ENCODE measurements around the gene LCN10.

Gene LCN10

DNA sequence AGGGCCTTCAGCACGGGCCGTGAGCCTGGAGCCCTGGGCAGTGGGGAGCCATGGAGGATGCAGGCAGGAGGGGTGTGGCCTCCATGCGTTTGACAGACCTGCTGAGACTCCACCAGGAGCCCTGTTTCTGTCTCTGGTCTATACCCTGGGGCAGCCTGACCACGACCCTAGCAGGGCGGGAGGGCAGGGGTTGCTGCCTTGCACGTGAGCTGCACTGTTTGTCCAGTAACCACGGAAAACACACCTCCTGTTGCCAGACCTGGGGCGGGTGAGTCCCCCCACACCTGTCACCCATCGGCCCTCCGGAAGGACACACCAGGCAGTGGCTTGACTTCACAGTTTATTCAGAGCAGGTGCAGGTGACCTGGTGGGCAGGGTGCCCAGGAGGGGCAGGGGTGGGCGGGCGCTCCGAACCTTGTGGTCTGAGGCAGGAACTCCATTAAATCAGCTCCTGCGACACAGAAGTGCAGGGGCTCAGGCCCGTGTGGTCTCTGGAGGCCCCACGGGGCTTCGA lies 11.4 kb upstream of the LCN10 start:
- peak; percentile 90 for DNase-seq

DNA sequence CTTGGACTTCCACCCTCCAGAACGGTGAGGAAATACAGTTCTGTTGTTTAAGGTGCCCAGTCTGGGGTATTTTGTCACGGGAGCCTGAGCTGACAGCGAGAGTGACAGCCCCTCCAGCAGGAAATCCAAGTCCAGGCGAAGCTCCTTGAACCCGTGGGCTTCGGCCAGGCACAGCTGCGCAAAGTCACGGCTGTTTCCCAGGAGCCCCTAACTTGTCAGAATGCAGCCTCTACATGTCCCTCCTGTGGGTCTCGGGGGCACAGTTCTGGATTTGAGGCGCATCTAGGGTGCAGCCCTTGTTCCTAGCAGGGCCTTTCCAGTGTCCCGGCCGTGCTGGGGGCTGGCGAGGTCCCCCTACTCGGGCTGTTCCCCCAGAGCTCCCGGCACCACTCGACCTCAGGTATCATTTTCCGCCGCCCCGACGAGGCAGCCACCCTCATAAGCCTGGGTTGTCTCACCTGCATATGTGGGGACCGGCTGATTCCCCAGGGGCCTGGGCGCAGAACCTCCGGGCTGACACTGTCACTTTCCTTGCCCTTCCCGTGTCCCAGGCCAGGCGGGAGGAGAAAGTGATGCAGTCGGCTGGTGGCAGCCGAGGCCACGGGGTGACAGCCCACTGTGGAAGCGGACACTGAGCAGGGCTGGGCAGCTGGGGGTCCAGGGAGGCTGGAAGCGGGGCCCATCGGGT lies 10.8 kb upstream of the LCN10 start:
- no peak for DNase-seq

DNA sequence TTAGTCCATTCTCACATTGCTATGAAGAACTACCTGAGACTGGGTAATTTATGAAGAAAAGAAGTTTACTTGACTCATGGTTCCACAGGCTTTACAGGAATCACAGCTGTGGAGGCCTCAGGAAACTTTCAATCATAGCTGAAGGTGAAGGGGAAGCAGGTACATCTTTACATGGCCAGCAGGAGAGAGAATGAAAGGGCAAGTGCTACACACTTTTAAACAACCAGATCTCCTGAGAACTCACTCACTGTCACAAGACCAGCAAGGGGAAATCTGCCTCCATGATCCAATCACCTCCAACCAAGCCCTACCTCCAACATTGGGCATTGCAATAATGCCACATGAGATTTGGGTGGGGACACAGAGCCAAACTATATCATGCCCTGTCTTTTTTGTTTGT lies 9.1 kb upstream of the LCN10 start:
- DNase-seq, result no peak

DNA sequence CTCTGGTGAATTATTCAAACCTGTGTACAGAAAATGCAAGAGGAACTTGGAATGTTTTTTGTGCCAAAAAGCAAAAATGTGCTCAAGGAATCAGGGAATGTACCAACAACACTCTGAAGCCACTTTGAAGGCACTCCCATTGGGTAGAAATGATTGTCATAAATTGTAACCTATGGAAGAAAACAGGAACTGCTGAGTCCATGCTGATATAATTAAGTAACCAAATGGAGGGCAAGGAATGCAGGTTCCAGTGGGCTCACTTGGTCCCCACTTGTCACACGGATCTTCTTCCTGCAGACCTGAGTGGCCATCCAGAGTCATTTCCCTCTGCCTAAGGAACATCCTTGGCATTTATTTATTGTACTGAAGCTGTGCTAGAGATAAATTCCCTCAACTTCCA lies 8.5 kb upstream of the LCN10 start:
- no peak for DNase-seq

DNA sequence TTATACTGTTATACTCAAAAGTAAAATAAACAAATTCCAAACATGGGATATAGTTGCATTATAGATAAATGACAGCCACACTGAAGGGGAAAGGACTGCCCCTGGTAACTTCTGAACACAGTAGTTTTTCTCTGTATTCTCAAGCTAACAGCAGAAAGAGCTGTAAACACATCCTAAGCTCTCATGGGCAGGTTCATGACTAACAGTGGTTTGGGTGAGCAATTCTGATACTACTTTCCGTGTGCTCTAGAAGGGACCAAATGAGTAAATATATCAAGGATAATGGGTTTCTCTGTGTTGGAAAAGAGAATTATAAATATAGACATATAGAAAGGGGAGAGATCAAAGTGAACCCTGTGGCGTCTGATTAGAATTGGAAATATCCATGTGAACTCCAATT lies 7.8 kb upstream of the LCN10 start:
- no peak for DNase-seq

DNA sequence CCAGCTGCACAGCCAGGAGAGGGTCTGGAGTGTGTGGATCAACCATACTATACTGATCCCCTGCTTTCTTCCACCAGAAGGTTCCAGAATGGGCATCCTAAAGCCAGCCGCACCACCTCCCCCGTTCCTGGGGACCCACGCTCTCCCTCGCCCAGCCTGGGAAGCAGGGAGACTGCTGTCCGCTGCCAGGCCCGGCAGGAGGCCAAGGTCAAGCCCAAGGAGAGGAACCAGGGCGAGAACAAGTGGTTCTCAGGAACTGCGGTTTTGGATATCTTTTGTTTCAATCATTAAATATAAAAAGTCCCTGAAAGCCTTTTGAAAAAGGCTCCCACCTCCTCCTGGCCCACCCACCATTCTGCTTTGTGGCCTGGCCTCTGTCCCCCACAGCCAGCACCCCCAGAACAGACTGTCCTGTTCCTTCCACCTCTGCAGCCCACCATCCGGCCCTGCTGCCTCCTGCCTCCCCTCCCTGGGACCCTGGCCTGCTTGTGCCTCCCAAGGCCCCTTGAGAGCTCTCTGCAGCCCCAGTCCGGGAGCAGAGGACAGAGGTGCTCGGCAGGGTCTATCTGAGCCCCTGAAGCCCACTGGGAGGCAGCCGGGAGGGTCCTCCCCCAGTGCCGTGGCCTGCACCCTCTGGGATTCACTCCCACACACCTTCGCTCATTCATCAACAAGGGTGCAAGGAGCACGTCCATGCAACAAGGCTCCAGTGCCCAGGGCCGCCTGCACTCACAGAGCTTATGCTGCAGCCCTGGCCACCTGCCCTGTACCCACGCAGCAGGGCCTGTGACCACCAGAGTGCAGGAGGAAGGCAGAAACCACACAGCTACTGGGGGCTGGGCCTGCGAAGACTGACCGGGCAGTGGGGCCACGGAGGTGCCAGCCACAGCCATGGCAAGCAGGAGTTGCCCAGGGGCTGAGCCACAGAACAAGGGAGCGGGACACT lies 6.2 kb upstream of the LCN10 start:
- DNase-seq, result no peak

DNA sequence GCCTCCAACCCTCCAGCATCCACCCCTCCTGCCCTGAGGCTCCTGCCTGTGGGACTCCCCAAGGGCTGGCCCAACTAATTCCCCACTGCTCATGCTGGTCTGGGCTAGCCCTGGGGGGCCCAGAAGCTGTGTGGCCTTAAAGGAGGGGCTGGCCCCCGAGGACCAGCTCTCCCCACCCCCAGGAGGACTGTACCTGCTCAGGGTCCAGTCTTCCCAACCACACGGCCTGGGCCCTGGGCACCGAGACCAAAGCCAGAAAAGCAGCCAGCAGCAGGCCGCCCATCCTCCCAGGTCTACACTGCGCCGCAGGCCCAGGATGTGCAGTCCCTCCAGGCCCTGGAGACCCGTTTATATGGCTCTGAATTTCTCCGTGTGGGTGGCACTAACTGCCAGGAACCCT lies 5.5 kb upstream of the LCN10 start, which contains the start of gene LCN6:
Gene LCN6 (minus strand): TSS at position 325 of the 400 bp plus-strand sequence. CDS start 42 bp downstream, at position 283.
- DNase-seq, result no peak

DNA sequence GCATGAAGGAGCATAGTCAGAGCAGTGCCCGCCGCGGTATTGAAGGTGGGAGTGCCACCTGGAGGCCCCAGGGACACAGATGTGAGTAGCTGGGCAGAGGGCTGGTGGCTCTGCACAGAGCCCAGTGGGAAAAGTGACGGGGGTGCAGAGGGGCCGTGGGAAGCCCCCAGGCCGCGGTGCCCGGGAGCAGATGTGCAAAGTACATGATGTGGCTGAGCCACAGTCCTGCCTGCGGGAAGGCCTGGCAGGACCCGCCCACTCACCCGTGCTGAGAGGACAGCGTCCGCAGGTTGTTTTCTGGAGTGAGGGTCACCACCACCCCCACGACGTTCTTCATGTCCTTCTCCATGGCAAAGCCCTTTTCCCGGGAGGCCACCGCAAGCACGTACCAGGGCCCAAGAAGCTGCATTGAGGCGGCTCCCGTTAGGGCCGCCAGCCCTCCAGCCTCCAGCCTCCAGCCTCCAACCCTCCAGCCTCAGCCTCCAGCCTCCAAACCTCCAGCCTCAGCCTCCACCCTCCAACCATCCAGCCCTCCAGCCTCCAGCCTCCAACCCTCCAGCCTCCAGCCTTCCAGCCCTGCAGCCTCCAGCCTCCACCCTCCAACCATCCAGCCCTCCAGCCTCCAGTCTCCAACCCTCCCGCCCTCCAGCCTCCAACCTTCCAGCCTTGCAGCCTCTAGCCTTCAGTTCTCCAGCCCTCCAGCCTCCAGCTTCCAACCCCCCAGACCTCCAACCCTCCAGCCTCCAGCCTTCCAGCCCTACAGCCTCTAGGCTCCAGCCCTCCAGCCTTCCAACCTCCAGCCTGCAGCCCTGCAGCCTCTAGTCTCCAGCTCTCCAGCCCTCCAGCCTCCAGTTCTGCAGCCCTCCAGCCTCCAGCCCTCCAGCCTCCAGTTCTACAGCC lies 4.7 kb upstream of the LCN10 start:
- no peak for DNase-seq

DNA sequence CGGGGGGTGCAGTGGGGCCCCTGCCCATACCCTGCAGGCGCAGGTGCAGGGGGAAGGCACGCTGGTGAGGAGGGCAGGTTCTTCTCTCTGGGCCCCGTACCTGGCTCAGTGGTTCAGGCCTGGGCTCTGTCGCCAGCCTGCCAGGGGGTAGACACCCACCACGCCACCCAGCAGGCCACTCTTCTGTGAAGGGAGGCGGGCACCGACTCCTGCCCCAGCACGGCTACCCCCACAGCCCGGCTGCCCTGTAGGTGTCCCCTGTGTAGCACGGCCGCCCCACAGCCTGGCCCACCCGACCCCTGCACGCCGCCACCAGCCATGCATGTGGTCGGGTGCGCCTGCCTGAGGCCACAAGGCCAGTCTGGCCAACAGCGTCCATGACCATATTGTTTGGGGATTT lies 3.9 kb upstream of the LCN10 start:
- no peak for DNase-seq

DNA sequence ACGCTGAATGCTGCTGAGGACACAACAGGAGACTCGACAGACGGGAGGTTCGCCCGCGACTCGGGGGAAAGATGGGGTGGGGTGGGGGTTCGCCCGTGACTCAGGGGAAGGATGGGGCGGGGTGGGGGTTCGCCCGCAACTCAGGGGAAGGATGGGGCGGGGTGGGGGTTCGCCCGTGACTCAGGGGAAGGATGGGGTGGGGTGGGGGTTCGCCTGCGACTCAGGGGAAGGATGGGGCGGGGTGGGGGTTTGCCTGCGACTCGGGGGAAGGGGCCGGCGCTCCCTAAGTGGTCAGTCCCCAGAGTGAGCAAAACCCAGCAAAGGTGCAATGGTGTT lies 3.4 kb upstream of the LCN10 start:
- no peak for DNase-seq

DNA sequence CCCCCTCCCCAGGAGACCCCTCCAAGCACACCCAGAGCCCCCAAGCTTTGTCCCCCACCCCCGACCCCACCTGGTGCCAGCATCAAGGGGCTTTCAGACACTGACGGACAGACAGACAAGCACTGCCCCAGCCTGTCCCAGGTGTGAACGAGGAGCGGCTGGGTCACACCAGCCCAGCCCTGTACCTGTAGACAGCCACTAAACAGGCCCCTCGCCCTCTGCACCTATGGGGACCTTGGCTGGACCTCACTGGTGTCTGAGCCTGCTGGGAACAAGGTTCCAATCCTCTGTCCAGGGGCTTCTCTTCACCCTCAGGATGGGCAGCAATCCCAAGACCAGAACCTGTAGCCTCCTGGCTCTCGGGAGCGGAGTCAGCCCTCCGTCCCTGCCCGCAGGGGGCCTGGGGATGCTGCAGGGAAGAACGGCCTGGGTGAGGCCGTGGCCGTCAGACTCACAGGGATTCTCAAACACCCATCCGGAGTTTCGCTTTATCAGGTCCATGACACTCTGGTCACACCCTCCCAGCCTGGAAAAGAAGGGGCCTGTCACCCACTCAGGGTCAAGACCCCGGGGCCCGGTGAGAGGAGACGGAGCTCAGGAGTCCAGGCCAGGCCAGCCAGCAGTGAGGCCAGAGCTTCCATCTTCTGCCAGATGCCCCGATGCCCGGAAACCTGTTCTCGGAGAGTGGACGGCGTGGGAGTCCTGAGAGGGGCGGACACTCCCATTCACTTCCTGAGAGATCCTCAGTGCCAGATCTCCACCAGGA lies 2.8 kb upstream of the LCN10 start:
- DNase-seq, result no peak

DNA sequence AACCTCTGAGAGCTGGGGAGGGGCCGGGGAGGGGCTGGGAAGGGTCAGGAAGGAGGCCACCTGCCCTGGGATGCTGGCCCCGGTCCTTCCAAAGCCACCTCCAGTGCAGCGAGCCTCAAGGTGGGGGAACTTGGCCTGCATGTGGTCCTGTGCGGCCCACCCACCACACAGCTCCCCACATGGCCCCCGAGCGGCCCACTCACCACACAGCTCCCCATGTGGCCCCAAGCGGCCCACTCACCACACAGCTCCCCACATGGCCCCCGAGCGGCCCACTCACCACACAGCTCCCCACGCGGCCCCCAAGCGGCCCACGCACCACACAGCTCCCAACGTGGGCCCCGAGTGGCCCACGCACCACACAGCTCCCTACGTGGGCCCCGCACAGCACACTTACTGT lies 2.0 kb upstream of the LCN10 start:
- no peak for DNase-seq

DNA sequence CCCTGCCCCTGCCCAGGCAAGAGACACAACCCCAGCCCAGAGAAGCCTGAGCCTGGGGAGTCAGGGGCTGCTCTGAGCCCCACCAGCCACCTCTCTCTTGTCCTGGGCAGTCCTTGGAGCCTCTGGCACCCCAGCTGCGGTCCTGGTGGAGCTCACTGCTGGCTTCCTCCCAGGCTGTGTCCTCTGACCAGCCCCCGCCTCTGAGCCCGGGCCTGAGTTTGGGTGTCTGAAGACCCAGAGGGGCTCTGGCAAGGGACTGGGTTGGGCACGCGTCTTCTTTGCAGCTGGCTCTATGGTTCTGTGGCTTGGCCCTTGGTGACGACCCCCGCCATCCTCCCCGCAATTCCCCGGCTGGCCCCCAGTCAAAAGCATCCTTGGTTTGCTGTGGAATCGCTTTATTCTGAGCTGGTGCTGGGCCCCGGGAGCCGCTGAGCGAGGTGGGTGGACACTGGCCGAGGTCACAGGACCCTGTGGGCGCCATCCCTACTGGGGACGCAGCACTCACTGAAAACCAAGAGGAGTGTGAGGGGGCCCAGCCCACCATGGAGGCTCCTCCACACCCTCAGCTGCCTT lies 985 bp upstream of the LCN10 start:
- DNase-seq, result no peak

DNA sequence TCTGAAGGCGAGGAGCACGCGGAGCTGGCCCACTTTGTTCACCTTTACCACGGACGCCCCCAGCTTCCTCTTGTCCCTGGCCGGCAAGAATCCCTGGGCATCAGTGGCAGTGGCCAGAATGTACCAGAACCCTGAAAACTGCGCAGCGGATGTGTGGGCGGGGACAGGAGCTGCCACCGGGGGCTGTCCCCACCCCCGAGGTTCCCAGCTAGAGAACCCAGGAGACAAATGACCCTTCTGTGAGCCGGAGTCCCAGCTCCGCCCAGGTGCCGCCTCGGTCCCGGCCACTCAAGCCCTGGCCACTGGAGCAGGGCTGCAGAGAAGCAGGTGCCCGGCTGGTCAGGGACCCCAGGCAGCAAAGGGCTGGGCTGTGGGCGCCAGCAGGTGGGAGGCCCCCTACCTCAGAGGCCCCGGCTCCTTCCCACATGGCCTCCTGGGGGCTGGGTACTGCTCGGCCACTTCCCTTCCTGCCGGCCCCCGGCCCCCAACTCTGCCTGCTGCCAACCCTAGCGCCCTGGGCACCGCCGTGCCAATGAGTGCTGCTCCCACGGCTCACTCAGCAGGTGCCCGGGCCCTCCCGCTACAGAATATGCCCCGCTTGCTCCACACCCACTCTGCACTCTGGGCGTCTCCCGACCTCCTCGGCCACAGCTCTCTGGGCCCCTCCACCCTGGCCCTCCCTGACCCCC lies 713 bp downstream of the LCN10 start:
- DNase-seq, result peak; percentile 68

DNA sequence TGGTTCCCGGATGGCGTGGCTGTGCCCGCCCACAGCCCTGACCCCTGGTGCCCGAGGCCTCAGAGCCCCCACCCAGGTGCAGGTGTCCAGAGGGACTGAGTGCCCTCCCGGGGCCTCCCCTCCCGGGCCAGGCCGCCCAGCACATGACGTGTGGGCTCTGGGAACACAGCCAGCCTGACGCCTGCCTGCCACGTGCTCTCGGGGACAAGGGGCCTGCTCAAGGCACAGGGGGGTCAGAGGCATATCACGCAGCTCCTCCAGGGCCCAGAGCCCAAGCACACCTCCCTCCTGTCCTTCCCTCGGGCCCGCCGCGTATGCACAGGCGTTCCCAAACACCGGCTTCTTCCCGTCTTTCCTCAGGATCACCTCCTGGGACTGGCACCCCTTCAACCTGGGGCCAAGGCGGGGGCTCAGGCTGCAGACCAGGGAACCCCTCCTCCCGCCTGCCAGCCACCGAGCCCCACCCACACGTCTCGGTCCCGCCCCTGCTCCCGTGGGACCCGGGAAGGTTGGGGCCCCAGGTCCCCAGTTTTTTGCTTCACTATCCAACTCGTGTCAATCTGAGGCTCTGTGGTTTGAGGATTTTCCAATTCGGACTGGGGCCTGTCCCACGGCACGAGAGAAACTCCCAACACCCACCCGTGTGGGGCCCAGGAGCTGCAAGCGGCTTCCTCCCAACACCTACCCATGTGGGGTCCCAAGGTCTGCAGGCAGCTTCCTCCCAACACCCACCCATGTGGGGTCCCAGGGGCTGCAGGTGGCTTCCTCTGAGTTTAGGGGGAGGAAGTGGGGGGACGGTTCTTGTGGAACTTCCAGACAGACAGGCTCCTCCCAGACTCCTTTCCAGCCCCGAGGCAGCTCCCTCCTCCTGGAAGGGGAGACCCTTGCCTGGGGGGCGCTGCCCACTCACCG lies 1.5 kb downstream of the LCN10 start:
- peak; percentile 79 for DNase-seq

DNA sequence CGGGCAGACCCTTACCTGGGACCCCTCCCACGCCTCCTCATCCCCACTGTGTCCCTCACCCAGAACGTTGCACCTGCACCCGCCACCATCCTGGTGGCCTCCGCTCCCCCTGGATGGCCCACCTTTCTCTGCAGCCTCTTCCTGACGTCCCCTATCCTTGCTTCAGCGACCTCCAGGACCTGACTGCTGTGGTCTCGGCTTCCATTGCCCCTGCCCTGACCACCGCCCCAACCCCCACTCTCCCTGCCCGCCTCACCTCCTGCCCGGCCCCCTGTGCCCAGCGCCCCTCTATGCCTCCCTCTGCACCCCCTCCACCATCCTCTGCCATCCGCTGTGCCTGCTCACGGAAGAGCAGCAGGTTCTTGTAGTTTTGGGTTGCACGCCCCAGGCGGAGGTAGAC lies 2.2 kb downstream of the LCN10 start:
- DNase-seq, result no peak

DNA sequence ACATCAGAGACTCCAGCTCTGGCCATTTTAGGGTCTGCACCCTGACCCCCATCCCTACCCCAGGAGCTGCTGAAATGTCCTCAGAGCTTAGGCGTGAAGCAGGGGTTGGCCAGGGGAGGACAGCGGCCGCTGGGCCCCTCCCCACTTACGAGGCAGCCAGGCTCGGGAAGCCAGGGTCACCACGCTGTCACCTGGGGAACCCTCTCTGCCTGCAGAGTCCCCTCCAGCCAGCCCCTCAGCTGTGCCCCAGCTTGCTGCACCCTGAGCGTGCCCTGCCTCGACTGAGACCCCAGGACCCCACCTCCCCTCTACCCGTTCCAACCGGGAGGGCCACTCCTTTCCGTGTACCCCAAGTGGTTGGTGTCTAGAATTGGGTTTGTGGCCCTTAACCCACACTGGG lies 2.7 kb downstream of the LCN10 start:
- DNase-seq, result no peak

DNA sequence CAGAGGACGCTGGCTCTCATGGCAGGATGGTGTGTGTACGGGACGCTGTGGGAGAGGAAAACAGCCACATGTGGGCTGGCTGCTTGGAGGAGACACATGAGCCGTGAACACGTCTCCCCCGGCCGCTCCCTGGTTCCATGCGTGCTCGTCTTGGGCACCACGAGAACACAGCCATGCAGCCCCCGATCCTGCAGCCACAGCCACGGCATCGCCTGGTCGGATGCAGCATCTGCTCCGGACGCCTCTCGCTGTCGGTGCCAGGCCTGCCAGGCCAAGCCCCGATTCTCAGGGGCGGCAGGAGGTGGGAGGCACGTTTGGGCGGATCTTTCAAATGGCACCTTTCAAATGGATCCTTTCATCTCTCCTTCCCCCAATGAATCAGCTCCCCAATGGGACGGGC lies 3.2 kb downstream of the LCN10 start:
- no peak for DNase-seq

DNA sequence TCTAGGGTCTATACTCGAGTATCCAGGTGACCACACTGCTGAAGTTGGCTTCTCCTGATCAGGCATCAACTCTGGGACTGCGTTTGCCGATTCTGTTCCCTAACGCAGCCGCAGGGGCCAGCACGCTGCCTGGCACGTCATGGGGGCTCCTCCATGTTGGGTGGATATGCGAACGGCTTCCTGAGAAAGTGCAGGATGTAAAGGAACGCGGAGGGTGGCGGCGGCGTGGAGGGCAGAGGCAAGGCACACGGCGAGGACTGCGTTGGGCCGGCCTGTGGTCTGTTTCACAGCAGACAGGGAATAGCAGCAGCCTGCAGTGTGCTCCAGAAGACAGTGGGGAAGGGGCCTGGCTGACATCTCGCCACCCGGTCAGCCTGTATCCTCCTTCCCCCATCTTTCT lies 3.8 kb downstream of the LCN10 start:
- no peak for DNase-seq

DNA sequence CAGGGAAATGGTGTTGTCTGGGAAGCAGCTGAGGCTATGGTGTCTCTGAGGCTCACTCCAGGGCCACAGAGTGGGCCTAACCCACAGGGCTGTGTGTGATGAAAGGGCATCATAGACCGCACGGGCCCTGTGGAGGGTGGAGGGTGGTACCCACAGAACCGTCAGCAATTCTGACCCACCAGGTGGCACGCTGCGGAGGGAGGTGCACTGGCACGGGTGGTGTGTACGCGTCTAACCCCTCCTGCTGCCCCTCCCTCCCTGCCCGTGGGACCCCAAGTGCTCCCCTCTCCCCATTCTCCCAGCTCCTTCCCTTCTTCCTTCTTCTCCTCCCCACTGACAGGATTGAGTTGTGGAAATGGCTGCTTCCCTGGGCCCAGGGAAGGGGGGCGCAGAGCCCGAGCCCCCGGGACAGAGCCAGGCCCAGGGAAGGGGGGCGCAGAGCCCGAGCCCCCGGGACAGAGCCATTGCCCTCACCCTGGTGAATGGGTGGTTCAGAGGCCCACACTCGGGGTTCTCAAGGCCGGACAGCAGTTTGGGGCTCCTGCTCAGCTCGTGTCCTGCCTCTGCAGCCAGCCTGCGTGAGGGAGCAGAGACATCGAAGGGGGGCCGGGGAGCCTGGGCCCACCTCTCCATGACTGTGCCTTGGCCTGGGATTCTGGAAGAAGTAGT lies 6.8 kb downstream of the LCN10 start:
- no peak for DNase-seq

Data from RPMI8226 (cell line).